CD4-positive, alpha-beta T cell treated with Interleukin-10 for 1 hour (primary cell): ENCODE data around the gene FBXL2.

Source experiments
- DNase-seq: peaks from one replicate; pipeline ENCODE4 v3.0.0-alpha.2; 2020

The FBXL2 gene

GRCh38 chr3:33277193-33277882 lies at the start of gene FBXL2:
Gene FBXL2, plus strand, starts transcription at chr3:33277442. Its CDS starts 71 bp downstream, at chr3:33277513.
- no peak for DNase-seq

GRCh38 chr3:33229066-33229465 lies 48.2 kb upstream of the FBXL2 start:
- DNase-seq = no peak

DNA sequence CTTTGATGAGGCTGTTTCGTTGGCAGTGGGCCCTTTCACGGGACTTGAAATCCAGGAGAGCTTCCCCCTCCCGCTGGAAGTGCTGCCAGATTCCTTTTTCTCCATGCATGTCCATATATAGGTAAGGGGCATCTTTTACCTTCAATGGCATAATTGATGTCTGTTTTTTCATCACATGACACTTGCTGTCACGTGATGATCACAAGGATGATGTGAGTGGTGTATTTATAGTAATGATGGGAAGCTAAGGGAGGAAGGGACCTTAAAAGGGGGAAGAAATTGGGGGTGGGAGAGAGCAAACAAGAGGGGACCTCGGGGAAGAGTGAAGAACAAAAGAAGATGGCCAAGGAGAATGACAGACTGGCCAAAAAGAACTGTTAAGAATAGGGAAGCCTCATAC lies 47.3 kb upstream of the FBXL2 start:
- DNase-seq = no peak

DNA sequence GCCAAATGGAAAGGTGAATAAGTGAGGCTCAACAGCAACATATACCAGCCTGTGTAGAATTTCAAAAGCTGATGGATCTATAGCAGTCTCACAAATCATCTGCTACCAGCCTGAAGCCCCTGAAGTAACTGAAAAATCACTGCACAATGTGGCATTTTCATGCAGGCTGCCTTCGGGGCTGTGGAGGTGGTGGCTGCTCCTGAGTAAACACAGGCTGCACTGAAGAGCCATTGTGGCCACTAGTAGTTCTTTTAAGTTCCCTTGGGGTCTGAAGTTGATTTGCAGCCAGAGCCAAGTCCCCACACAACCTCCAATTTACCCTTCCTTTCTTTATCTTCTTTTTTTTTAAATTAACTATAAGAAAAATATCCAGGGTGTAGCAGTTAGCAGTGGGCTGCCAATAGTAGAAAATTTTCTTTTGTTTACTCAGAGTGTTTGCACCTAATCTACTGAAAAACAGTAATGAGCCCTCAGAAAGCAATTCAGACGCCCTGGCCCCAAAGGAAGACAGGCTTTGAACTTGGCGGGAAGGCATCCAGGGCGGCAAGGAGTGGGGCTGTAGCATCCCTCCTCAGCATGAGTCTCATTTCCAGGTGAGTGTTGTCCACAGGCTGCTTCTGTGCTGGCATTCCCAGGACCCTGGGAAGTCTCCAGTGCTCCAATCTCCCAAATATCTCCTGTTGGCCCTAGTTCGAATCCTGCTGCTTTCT lies 45.3 kb upstream of the FBXL2 start:
- DNase-seq = no peak

- DNase-seq = no peak
These were observed 43.4 kb upstream of the FBXL2 start for GRCh38 chr3:33233884-33234283.

GRCh38 chr3:33236005-33236404 lies 41.2 kb upstream of the FBXL2 start:
- DNase-seq = no peak

DNA sequence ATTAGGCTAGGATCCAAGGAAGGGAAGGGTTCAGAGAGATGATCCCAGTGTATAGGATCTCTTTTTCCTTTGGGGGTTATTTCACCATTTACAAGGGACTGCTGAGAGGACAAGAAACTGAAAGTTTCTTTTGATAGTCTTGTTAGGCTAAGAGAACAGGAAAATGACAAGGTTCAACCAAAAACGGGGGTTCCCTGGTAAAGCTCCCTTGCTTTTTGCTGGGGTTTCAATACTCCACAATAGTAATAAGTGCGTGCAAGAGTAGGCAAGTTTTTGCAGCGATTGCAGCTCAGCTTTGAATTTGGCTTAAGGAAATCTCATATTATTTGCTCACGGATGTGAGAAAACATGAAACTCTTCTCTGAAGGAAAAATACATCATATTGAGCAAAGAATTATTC lies 39.8 kb upstream of the FBXL2 start:
- DNase-seq = no peak

- DNase-seq = no peak
These were observed 38.3 kb upstream of the FBXL2 start for GRCh38 chr3:33238923-33239322.

DNA sequence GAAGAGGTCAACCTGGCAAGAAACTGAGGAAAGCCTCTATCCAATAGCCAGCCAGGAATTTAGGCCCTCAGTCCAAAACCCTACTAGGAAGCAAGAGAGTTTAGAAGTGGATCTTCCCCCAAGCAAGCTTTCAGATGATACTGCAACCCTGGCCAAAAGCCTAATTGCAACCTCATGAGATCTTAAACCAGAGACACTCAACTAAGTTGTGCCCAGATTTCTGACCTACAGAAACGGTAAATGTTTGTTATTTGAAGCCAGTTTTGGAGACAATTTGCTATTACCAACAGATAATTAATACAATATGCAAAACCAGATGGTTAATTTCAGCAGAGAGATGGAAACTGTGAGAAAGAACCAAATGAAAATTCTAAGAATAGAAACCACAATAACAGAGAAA lies 37.0 kb upstream of the FBXL2 start:
- no peak for DNase-seq

DNA sequence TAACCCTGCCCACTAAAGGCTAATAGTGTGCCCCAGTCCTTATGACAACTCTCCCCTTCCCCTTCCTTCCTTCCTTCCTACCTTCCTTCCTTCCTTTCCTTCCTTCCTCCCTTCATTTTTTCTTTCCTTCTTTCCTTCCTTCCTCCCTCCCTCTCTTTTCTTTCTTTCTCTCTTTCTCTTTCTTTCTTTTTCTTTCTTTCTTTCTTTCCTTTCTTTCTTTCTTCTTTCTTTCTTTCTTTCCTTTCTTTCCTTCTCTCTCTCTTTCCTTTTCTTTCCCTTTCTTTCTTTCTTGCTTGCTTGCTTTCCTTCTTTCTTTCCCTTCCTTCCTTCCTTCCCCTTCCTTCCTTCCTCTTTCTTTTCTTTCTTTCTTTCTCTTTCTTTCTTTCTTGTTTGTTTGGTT lies 30.5 kb upstream of the FBXL2 start:
- no peak for DNase-seq

- no peak for DNase-seq
These were observed 26.5 kb upstream of the FBXL2 start for GRCh38 chr3:33250712-33251111.

- no peak for DNase-seq
These were observed 21.0 kb upstream of the FBXL2 start for GRCh38 chr3:33256249-33256648.

DNA sequence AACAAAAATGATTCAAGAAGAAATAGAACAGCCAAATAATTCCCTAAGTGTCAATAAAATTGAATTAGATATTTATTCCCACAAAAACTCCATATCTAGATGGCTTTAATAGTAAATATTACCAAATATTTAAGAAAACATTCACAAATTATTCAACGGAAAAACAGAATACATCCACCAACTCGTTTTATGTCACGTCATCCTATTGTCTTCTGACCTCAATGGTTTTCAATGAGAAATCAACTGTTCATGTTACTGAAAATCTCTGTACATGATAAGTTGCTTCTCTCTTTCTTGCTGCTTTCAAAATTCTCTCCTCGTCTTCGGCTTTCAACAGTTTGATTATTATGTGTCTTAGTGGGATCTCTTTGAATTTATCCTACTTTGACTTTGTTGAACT lies 17.1 kb upstream of the FBXL2 start:
- no peak for DNase-seq

- no peak for DNase-seq
These were observed 7.9 kb upstream of the FBXL2 start for GRCh38 chr3:33269385-33269784.

DNA sequence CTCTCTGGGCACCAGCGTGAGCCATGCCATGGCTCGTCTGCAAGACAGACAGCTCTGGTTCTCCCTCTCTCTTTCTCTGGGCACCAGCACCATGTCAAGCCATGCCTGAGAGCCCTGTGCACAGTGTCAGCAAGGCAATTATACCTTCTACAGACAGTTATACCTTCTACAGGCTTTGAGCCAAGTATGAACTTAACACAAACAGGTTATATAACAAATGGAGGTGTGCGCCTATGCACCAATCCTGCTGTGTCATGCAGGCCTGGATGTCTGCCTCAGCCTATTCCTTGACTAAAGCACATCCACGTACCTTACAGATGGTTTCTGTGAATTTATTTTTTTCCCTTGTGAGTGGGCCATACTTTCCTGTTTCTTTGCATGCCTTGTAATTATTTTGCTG lies 5.9 kb upstream of the FBXL2 start:
- DNase-seq = no peak

DNA sequence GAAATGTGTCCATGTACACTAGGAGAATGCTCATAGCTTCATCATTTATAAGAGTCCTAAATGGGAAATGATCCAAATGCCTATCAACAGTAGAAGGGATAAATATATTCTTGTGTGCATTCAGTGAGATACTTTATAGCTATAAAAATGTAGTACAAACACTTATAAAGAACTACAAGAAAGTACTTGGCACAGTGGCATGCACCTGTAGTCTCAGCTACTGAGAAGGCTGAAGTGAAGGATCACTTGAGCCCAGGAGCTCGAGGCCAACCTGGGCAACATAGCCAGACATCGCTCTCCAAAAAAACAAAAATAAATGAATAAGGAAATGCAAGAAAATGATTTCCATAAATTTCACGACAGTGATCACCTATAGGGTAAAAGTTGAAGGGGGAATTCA lies 3.6 kb upstream of the FBXL2 start:
- no peak for DNase-seq

- no peak for DNase-seq
These were observed 921 bp downstream of the FBXL2 start for GRCh38 chr3:33278163-33278562.

- DNase-seq = no peak
These were observed 10.5 kb downstream of the FBXL2 start for GRCh38 chr3:33287672-33288282.

- DNase-seq = no peak
These were observed 22.3 kb downstream of the FBXL2 start for GRCh38 chr3:33299395-33300081.

GRCh38 chr3:33312361-33312760 lies 35.1 kb downstream of the FBXL2 start:
- DNase-seq = no peak

- DNase-seq = no peak
These were observed 36.1 kb downstream of the FBXL2 start for GRCh38 chr3:33313331-33313730.

GRCh38 chr3:33314993-33315392 lies 37.8 kb downstream of the FBXL2 start:
- no peak for DNase-seq

DNA sequence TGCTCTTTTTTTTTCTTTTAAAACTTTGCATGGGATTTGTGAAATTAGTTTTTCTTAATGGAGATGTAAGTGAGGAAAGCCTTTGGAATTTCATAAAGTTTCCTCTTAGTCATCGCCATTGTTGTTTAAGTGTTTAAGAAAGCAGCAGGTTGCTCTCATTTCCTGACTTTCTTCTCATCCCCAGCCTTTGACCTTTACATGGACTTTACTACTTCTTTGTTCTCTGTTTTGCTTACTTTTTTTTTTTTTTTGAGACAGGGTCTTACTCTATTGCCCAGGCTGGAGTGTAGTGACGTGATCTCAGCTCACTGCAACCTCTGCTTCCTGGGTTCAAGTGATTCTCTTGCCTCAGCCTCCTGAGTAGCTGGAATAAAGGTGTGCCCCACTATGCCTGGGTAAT lies 38.6 kb downstream of the FBXL2 start:
- DNase-seq = no peak
